Right ventricle myocardium superior (tissue), 1 donor: ENCODE measurements around the gene LRG1. TPM values are rescaled to one million over a fixed set of nuclear protein-coding genes. Genes with fewer than 3 reads are reported as not detected.
"Not testable (repeated sequence)": the region's sequence is repeated elsewhere in the genome, so short reads cannot be mapped to it uniquely, and the experiment has no call there.

Source experiments
- ATAC-seq: fragments of 200-7000 bp; cut with Tn5 transposase; one replicate; pipeline ENCODE4 v1.9.1; 2020; ENCODE audit warnings: mild to moderate bottlenecking; ENCODE audit not compliant: poor library complexity
- DNase-seq: peaks from one replicate; pipeline ENCODE4 v3.0.0-alpha.2; 2020
- intact Hi-C: fragments of 100-400 bp; cut with DNase I; formaldehyde crosslinking; loops from one replicate; pipeline ENCODE4 v1.11.2; 2022
- total RNA-seq: library from RNA; stranded (reverse); fragmentation: NEBNext Ultra II Directional; extraction: Animal tissue kit (Norgen Biotek cat#: 25700); gene quantifications from one replicate; pipeline ENCODE4 v1.2.1, GENCODE V29; 2021
- donor health status: DM: no; HTN: yes; CAD: no; lungs with severe emphysema.

The LRG1 gene
- total RNA-seq, 1 donor from 2014 or later = 0.22 TPM

GRCh38 chr19:4577020-4577782, 37.4 kb upstream of the LRG1 start:
- DNase-seq (no peak), ATAC-seq (no peak)
- intact Hi-C loops = loop anchor here (5.0 kb wide), 1 partner anchor 55 kb away; no protein-coding TSS in a partner anchor

GRCh38 chr19:4576016-4576933, 36.4 kb upstream of the LRG1 start:
- DNase-seq (peak; percentile 83), ATAC-seq (peak; percentile 71)
- intact Hi-C loops = loop anchor here (5.0 kb wide), 1 partner anchor 56 kb away; no protein-coding TSS in a partner anchor

DNA sequence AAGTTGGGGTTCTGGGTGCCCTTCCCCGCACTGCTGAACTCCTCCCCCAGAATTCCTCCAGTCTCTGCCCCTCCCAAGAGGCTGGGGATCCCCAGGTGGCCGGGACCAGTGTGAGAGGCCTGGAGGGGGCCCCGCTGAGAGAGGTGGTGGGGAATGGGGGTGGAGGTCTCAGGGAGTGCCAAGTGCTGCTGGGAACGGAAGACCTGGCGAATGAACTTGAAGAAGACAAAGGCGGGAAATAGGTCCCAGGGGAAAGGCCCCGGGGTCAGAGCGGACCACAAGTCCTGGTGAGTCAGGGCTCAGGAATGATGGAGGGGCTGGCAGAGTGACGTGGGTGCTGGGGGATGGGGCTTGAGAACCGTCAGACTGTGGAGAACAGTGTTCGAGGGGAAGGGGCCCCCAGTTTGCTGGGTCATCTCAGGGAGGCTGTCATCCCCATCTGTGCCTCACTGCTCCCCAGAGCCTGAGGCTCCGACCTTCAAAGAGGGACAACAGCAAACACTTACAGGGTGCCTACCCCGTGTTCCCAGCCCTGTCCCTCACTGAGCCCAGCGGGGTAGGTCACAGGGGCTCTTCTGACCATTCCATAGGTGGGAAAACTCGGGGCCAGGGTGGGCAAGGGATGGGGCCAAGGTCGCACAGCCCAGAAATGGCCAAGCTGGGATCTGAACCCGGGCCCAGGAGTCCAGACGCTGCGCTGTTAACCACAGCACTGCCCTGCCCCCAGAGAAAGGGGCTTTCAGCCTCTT, 35.6 kb upstream of the LRG1 start:
- ATAC-seq (peak; percentile 49), DNase-seq (peak; percentile 77)
- intact Hi-C loops = loop anchor here (5.0 kb wide), 1 partner anchor 57 kb away; no protein-coding TSS in a partner anchor

GRCh38 chr19:4573682-4574081, 33.8 kb upstream of the LRG1 start:
- no peak for ATAC-seq
- intact Hi-C loops = no loop called here
- no peak for DNase-seq

- no peak for DNase-seq
- intact Hi-C loops = no loop called here
- no peak for ATAC-seq
Measured at GRCh38 chr19:4571305-4571917, 31.6 kb upstream of the LRG1 start.

GRCh38 chr19:4570916-4571304, 31.1 kb upstream of the LRG1 start:
- DNase-seq (no peak), ATAC-seq (no peak)
- intact Hi-C loops = no loop called here

DNA sequence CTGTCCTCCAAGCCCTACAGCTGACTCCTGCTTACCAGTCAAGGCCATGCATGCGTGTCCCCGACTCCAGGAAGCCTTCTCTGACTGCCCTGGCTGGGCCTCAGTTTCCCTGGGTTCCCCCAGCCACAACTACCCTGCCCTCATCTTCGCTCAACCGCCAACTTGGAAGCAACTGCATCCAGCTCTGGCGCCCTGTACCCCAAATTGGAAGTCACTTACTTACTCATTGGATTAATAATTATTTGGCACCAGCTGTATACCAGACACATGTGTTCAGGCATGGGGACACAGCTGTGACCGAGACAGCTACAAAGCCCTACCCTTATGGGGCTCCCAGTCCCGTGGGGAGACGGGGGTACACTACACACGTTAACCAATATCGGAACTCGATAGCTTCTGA, 30.6 kb upstream of the LRG1 start:
- intact Hi-C loops = no loop called here
- DNase-seq (no peak), ATAC-seq (no peak)

DNA sequence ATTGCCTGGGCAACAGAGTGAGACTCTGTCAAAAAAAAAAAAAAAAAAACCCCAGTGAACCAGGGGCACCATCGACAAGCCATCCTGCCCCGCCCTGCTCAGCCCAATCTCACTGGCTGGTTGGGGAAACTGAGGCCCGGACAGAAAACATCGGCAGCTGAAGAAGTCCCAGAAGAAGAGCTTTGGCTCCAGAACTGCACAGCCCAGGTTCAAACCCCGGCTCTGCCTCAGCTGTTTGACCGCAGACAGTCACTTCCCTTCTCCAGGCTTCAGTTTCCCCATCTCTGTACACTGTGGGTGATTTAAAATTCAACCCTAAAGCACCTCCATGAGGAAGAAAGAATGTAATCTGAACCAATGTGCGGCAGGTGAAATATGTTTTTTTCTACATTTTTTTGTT, 29.1 kb upstream of the LRG1 start:
- DNase-seq = no peak
- no peak for ATAC-seq
- intact Hi-C loops = no loop called here

DNA sequence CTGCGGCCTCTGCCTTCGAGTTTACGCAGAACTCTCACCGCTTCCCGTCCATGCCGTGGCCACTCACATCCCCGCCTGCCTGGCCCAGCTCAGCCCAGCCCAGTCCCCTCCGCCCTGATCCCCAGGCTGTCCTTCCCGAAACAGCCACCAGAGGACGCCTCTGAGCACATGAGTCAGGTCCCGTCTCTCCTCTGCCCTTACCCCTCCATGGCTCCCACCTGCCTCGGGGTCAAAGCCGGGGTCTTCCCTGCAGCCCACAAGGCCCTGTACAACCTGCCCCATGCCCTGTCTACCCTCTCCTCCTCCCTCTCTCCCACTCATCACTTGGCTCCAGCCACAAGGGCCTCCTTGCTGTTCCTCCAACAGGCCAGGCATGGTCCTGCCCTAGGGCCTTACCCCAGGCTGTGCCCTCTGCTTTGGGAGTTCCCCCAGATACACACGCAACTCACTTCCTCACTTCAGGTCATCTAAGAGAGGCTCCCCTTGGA, 27.8 kb upstream of the LRG1 start:
- ATAC-seq (peak; percentile 72), DNase-seq (peak; percentile 81)
- intact Hi-C loops = no loop called here

DNA sequence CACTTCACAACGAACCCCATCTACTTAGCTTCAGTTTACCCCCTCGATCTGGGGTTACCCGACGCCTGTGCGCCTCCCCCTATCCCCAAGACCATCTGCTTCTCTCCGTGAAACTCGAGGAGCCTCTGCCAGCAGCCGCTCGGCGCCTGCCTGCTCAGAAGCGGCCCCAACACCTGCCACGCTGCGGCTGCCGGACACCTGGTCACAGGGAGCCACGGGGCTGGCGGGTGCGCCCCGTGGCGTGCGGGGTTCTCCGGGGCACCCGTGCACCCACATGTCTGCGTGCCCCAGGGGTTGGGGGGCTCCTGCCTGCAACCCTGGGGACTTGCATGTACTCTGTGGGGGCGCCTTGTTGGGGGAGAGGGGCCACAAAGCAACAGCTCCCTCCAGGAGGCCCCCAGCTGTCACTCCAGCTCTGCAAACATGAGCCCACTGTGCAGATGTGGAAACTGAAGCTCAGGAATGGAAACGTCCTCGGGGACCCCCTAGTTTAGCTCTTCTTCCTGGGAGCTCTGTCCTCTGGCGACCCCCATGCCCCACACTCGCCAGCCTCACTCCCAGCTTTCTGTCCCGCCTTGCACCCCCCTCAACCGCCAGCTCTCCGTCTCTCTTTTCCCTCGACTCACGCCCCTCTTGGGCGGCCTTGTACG, 26.7 kb upstream of the LRG1 start:
- DNase-seq = no peak
- intact Hi-C loops = no loop called here
- ATAC-seq = no peak

DNA sequence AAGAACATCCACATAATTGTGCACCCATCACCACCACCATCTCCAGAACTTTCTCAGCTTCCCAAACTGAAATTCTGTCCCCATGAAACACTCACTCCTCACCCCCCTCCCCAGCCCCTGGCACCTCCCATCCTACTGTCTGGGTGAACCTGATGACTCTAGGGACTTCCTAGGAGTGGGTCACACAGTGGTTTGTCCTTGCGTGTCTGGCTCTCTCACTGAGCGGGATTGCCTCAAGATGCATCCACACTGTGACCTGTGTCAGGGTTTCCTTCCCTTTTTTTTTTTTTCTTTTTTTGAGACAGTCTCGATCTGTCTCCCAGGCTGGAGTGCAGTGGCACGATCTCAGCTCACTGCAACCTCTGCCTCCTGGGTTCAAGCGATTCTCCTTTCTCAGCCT, 23.7 kb upstream of the LRG1 start:
- intact Hi-C loops, ATAC-seq, DNase-seq: not testable (repeated sequence)

DNA sequence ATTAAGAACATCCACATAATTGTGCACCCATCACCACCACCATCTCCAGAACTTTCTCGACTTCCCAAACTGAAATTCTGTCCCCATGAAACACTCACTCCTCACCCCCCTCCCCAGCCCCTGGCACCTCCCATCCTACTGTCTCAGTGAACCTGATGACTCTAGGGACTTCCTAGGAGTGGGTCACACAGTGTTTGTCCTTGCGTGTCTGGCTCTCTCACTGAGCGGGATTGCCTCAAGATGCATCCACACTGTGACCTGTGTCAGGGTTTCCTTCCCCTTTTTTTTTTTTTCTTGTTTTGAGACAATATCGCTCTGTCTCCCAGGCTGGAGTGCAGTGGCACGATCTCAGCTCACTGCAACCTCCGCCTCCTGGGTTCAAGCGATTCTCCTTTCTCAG, 22.2 kb upstream of the LRG1 start:
- DNase-seq, ATAC-seq, intact Hi-C loops: not testable (repeated sequence)

- peak; percentile 50 for ATAC-seq
- DNase-seq = peak; percentile 75
- intact Hi-C loops = no loop called here
Measured at GRCh38 chr19:4559569-4559968, 19.7 kb upstream of the LRG1 start, which contains the start of gene SEMA6B. Gene SEMA6B, minus strand, starts transcription at chr19:4559684. Its CDS starts 1,227 bp downstream, at chr19:4558457.

DNA sequence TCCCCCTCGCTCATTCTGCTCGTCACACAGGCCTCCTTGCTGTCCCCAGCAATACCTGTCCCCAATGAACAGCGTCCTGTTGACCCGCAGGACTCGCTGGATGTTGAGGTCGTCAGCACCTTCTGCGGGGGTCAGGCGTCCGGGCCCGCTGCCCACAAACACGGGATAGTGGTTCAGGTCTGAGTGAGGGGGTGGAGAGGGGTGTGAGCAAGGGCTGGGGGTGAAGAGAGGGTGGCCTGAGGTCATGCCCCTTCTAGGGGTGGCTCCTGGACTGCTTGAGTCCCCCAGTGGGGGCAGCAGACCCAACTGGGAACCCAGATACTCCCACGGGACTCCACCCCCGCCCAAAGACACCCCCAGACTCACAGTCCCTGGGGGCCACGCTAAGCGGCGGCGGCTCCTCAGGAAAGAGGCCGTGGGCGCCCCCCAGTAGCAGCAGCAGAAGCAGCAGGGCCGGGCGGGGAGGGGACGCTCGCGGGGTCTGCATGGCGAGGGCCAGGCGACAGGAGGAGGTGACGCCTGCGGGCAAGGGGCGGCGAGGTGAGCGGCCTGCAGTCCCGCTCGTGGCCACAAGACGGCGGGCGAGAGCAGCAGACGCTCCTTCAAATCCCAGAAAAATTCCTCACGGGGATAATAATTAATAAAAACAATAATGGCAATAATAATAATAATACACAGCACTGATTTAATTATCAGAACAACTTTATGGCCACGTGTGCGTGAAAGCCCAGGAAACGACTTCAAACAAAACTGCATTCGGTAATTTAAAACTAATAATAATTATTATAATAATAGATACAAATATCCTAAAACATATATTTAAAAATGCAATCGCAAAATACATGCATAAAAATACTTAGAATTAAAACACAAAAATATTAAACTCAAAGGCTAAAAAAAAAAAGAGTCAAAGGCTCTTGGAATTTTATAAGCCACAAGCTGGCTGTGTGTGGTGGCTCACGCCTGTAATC, 18.4 kb upstream of the LRG1 start:
- DNase-seq (no peak), ATAC-seq (peak; percentile 30)
- intact Hi-C loops = no loop called here

DNA sequence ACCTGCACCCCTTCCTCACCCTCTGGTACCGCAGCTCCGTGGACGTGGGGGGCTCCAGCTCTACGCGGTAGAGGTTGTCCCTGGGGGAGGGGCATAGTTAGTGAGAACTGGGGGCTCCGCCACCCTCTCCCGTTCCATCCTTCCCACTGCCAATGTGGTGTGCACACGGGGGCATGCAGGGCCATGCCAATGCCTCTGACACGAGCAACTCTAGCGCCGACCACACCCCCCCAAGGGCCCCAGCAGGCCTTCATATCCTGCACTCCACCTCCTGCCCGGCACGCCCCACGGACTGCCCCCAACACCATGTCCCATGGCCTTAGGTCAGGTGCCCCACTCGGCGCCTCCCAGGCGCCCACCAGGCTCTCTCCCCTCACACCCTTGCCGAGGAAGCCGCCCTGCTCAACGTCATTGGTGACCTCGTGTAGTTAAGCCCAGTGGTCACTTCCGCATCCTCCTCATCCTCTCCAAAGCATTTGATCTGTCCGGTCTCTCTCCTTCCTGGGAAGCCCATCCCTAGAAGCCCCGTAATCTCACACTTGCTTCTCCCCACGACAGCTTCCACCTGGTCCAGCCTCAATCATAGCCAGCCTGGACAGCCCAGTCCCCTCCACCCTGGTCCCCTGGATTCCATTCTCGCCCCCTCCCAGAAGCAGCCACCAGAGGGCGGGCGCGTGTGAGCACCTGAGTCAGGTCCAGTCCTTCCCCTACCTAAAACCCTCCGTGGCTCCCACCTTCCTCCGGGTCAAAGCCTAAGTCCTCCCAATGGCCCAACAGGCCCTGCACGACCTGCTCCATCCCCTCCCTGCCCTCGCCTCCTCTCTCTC, 17.5 kb upstream of the LRG1 start:
- no peak for ATAC-seq
- intact Hi-C loops = no loop called here
- DNase-seq = no peak

DNA sequence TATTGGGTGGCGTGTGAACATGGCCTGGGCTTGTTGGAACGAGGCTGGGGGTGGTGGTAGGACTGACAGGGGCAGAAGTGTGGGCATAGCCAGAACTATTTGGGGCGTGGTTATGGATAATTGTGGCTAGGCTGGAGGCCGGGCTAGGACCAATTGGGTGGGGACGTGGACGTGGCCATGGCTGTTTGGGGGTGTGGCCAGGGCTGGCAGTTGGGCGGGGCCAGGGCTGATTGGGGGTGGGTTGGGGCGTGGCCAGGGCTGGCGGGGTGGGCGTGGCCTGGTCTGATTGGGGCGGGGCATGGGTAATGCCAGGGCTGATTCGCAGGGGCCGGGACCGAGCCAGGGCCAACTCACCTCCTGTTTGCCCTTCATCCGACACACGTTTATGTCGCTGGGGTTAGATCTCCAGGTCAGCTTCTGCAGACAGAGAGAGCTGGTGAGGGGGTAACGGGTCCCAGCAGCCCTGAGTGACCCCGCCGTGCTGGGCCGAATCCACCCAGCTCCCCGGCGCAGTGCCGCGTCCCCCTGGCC, 16.8 kb upstream of the LRG1 start:
- ATAC-seq (peak; percentile 40), DNase-seq (no peak)
- intact Hi-C loops = no loop called here
